Renal cortex interstitium (tissue), 11 donors: ENCODE measurements around the gene PCK2. TPM values are rescaled to one million over a fixed set of nuclear protein-coding genes. Genes with fewer than 3 reads are reported as not detected.

ENCODE experiments used
- DNase-seq, 11 donors: peaks; one replicate each; pipeline ENCODE4 v3.0.0-alpha.2; 2013; ENCODE audit warnings: low read depth in 9 of 11, low spot score in 4 of 11; ENCODE audit errors: extremely low read depth in 1 of 11
- polyA plus RNA-seq, 3 donors: library from polyadenylated mRNA; unstranded; fragments of 120-200 nt; gene quantifications; one replicate each; pipeline ENCODE4 v1.2.1, GENCODE V29; 2013; ENCODE audit not compliant: insufficient read length in 3 of 3

PCK2 gene
- polyA plus RNA-seq, 3 donors = 28.9 to 37.3 (median 34.4) TPM

GRCh38 chr14:24058260-24058950 is 35.7 kb upstream of the PCK2 start:
- DNase-seq = peak in 7 of 11 donors; percentile 61 to 82 (median 72)

GRCh38 chr14:24058951-24059475 is 35.1 kb upstream of the PCK2 start:
- no peak for DNase-seq

- no peak for DNase-seq
Measured at GRCh38 chr14:24059841-24060388, 34.2 kb upstream of the PCK2 start.

GRCh38 chr14:24060443-24060842 is 33.7 kb upstream of the PCK2 start:
- no peak for DNase-seq

- DNase-seq = no peak
Measured at GRCh38 chr14:24060984-24061913, 32.9 kb upstream of the PCK2 start.

- DNase-seq = no peak
Measured at GRCh38 chr14:24062216-24062980, 31.7 kb upstream of the PCK2 start.

- DNase-seq = no peak
Measured at GRCh38 chr14:24063263-24063836, 30.8 kb upstream of the PCK2 start.

GRCh38 chr14:24064091-24064795 is 29.9 kb upstream of the PCK2 start:
- no peak for DNase-seq

GRCh38 chr14:24064856-24065255 is 29.3 kb upstream of the PCK2 start:
- no peak for DNase-seq

- no peak for DNase-seq
Measured at GRCh38 chr14:24065408-24065807, 28.7 kb upstream of the PCK2 start.

- no peak for DNase-seq
Measured at GRCh38 chr14:24066496-24067132, 27.5 kb upstream of the PCK2 start.

GRCh38 chr14:24067133-24068082 is 26.7 kb upstream of the PCK2 start:
- no peak for DNase-seq

GRCh38 chr14:24068711-24069410 is 25.2 kb upstream of the PCK2 start:
- no peak for DNase-seq

- no peak for DNase-seq
Measured at GRCh38 chr14:24069411-24069735, 24.7 kb upstream of the PCK2 start.

- no peak for DNase-seq
Measured at GRCh38 chr14:24070285-24071143, 23.6 kb upstream of the PCK2 start.
